Stimulated activated naive B cell treated with anti-CD40 and anti-IgM and Interleukin-4, amounts not matched to agents 10 μg/mL and 1 μg/mL and 100 μg/mL, for 72 hours (primary cell): ENCODE results near the gene OR2V2.
"Not testable (repeated sequence)": the region's sequence is repeated elsewhere in the genome, so short reads cannot be mapped to it uniquely, and the experiment has no call there.

Experiments
- ATAC-seq, 2 donors: fragments of 150-1000 bp; cut with Tn5 transposase; replicated peaks; 2 replicates each; pipeline ENCODE4 v1.10.0; 2021; ENCODE audit warnings: moderate library complexity in 1 of 2
- DNase-seq: peaks from one replicate; pipeline ENCODE4 v3.0.0; 2021
- H3K27ac Mint-ChIP-seq: one replicate; pipeline ENCODE4 v1.8.0; 2022; ENCODE audit warnings: mild to moderate bottlenecking, mixed read lengths
- H3K27me3 Mint-ChIP-seq, 2 donors: one replicate each; pipeline ENCODE4 v1.8.0; 2022; ENCODE audit warnings: mixed read lengths in 2 of 2
- H3K36me3 Mint-ChIP-seq, 2 donors: one replicate each; pipeline ENCODE4 v1.8.0; 2022; ENCODE audit warnings: mixed read lengths in 2 of 2, mild to moderate bottlenecking in 1 of 2
- H3K4me1 Mint-ChIP-seq, 2 donors: one replicate each; pipeline ENCODE4 v1.8.0; 2022; ENCODE audit warnings: mixed read lengths in 2 of 2, mild to moderate bottlenecking in 1 of 2
- H3K4me3 Mint-ChIP-seq, 2 donors: one replicate each; pipeline ENCODE4 v1.8.0; 2022; ENCODE audit warnings: mild to moderate bottlenecking in 2 of 2, mixed read lengths in 2 of 2, moderate library complexity in 1 of 2
- H3K9me3 Mint-ChIP-seq, 2 donors: one replicate each; pipeline ENCODE4 v1.8.0; 2022; ENCODE audit warnings: mixed read lengths in 2 of 2, mild to moderate bottlenecking in 1 of 2

Gene OR2V2

DNA sequence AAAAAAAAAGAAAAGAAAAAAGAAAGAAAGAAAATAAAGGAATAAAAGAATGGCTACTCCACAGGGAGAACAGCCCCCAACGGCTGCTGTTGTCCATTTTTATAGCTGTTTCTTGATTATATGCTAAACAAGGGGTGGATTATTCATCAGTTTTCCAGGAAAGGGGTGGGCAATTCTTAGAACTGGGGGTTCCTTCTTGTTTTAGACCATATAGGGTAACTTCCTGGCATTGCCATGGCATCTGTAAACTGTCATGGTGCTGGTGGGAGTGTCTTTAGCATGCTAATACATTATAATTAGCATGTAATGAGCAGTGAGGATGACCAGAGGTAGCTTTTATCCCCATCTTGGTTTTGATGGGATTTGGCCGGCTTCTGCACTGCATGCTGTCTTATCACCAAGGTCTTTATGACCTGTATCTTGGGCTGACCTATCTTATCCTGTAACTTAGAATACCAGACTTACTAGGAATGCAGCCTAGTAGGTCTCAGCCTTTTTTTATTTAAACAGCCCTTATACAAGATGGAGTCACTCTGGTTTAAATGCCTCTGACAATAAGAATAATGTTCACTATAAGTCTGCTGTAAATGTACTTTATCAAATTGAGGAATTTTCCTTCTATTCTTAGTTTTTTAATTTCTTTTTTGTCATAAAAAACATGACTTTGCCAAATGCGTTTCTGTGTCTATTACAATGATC, 29.0 kb downstream of the OR2V2 start:
- Mint-ChIP-seq H3K4me3 (no peak overlapping the region), H3K36me3 (peaks cover 1 to 8% of the 10 kb centered on the region in 2 donors), H3K27ac (no peak overlapping the region), H3K9me3 (no peaks in the 10 kb centered on the region), H3K27me3 (peaks cover 10 to 14% of the 10 kb centered on the region in 2 donors), H3K4me1 (peaks cover 13 to 21% of the 10 kb centered on the region in 2 donors)
- no peak for DNase-seq
- ATAC-seq: no peak

GRCh38 chr5:181177559-181177958, 30.2 kb downstream of the OR2V2 start:
- H3K36me3 Mint-ChIP-seq, ATAC-seq, DNase-seq, H3K27ac Mint-ChIP-seq, H3K4me3 Mint-ChIP-seq, H3K9me3 Mint-ChIP-seq: not testable (repeated sequence)
- Mint-ChIP-seq H3K4me1 (peaks cover 20 to 29% of the 10 kb centered on the region in 2 donors), H3K27me3 (peaks cover 10 to 14% of the 10 kb centered on the region in 2 donors)

- ATAC-seq: peak; percentile 75 to 82
- H3K27me3 Mint-ChIP-seq: peaks cover 3% of the 10 kb centered on the region in 2 donors
- H3K4me3 Mint-ChIP-seq: peak overlapping the region in 1 of 2 donors; percentile 68
- H3K9me3 Mint-ChIP-seq: peaks cover 0 to 1% of the 10 kb centered on the region in 2 donors
- H3K4me1 Mint-ChIP-seq: peaks cover 25 to 42% of the 10 kb centered on the region in 2 donors
- peak; percentile 59 for DNase-seq
- peak overlapping the region; percentile 87 for H3K27ac Mint-ChIP-seq
- peaks cover 6 to 13% of the 10 kb centered on the region in 2 donors for H3K36me3 Mint-ChIP-seq
Observed at GRCh38 chr5:181181650-181182565, 34.5 kb downstream of the OR2V2 start.

GRCh38 chr5:181182651-181183050, 35.3 kb downstream of the OR2V2 start:
- Mint-ChIP-seq H3K9me3 (peaks cover 0 to 1% of the 10 kb centered on the region in 2 donors), H3K27me3 (peaks cover 0 to 3% of the 10 kb centered on the region in 2 donors), H3K4me3 (peak overlapping the region; percentile 59 to 83), H3K36me3 (peaks cover 6 to 19% of the 10 kb centered on the region in 2 donors), H3K4me1 (peaks cover 26 to 47% of the 10 kb centered on the region in 2 donors), H3K27ac (peak overlapping the region; percentile 93)
- no peak for ATAC-seq
- no peak for DNase-seq

DNA sequence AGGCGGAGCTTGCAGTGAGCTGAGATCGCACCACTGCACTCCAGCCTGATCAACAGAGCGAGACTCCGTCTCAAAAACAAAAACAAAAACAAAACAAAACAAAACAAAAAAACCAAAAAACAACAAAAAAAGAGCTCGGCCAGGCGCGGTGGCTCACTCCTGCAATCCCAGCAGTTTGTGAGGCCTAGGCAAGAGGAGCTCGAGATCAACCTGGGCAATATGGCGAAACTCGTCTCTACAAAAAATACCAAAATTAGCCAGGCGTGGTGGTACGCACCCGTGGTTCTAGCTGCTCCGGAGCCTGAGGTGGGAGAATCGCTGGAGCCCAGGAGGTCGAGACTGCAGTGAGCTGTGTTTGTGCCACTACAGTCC, 37.4 kb downstream of the OR2V2 start:
- DNase-seq (no peak), ATAC-seq (no peak)
- Mint-ChIP-seq H3K4me3 (peak overlapping the region; percentile 85 to 93), H3K27ac (peak overlapping the region; percentile 95), H3K36me3 (peaks cover 20 to 34% of the 10 kb centered on the region in 2 donors), H3K4me1 (peaks cover 41 to 66% of the 10 kb centered on the region in 2 donors), H3K9me3 (peaks cover 0 to 3% of the 10 kb centered on the region in 2 donors), H3K27me3 (peaks cover 9% of the 10 kb centered on the region in 2 donors)

- peaks cover 46 to 68% of the 10 kb centered on the region in 2 donors for H3K4me1 Mint-ChIP-seq
- H3K4me3 Mint-ChIP-seq: peak overlapping the region in 1 of 2 donors; percentile 17
- DNase-seq (no peak), ATAC-seq (no peak)
- peaks cover 0 to 3% of the 10 kb centered on the region in 2 donors for H3K9me3 Mint-ChIP-seq
- peaks cover 23 to 39% of the 10 kb centered on the region in 2 donors for H3K36me3 Mint-ChIP-seq
- H3K27me3 Mint-ChIP-seq: peaks cover 9% of the 10 kb centered on the region in 2 donors
- H3K27ac Mint-ChIP-seq: no peak overlapping the region
Observed at GRCh38 chr5:181185560-181185959, 38.2 kb downstream of the OR2V2 start.

GRCh38 chr5:181186022-181186421, 38.6 kb downstream of the OR2V2 start:
- Mint-ChIP-seq H3K9me3 (peaks cover 0 to 3% of the 10 kb centered on the region in 2 donors), H3K27me3 (peaks cover 9% of the 10 kb centered on the region in 2 donors), H3K27ac (peak overlapping the region; percentile 80), H3K36me3 (peaks cover 23 to 40% of the 10 kb centered on the region in 2 donors), H3K4me3 (no peak overlapping the region), H3K4me1 (peaks cover 45 to 68% of the 10 kb centered on the region in 2 donors)
- DNase-seq: no peak
- no peak for ATAC-seq

- Mint-ChIP-seq H3K27ac (peak overlapping the region; percentile 100), H3K4me3 (peak overlapping the region; percentile 52 to 90), H3K4me1 (peaks cover 52 to 73% of the 10 kb centered on the region in 2 donors), H3K36me3 (peaks cover 30 to 49% of the 10 kb centered on the region in 2 donors), H3K27me3 (peaks cover 15% of the 10 kb centered on the region in 2 donors), H3K9me3 (peaks cover 0 to 4% of the 10 kb centered on the region in 2 donors)
- ATAC-seq (no peak), DNase-seq (no peak)
Observed at GRCh38 chr5:181186986-181187499, 39.7 kb downstream of the OR2V2 start.

- peaks cover 0 to 4% of the 10 kb centered on the region in 2 donors for H3K9me3 Mint-ChIP-seq
- ATAC-seq (no peak), DNase-seq (peak; percentile 53)
- H3K27me3 Mint-ChIP-seq: peaks cover 15% of the 10 kb centered on the region in 2 donors
- peaks cover 50 to 73% of the 10 kb centered on the region in 2 donors for H3K4me1 Mint-ChIP-seq
- H3K36me3 Mint-ChIP-seq: peaks cover 32 to 51% of the 10 kb centered on the region in 2 donors
- H3K4me3 Mint-ChIP-seq: peak overlapping the region; percentile 90 to 95
- H3K27ac Mint-ChIP-seq: peak overlapping the region; percentile 100
Observed at GRCh38 chr5:181187500-181188213, 40.3 kb downstream of the OR2V2 start.

DNA sequence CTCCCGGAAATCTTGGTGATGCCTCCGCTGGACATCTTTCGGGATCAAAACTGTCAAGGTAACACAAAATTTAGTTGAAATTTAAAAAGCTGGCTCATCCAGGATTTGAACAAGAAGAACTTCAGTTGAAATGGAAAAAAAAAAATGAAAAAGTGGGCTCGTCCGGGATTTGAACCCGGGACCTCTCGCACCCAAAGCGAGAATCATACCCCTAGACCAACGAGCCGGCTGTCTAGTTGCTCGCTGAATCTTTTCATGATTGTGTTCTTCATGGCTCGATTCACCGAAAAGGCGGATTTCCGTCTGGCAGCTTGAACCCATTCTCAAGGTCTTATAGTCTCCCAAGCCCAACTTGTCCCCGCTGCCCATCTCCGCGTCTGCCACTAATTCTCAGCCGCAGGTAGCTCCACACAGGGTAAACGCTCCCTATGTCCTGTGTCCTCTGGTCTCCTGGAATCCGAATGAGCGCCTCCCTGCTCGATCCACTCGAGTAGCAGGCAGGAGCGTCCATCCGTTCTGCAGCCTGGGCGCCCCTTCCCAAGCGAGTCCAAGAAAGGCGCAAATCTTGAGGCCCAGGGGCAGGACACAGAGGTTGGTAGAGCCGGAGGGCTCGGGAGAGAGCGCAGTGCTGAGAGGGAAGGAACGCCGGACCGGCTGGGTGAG, 41.4 kb downstream of the OR2V2 start:
- Mint-ChIP-seq H3K4me1 (peaks cover 53 to 79% of the 10 kb centered on the region in 2 donors), H3K4me3 (peak overlapping the region; percentile 90 to 95), H3K27ac (peak overlapping the region; percentile 100), H3K36me3 (peaks cover 30 to 48% of the 10 kb centered on the region in 2 donors), H3K27me3 (peaks cover 15% of the 10 kb centered on the region in 2 donors), H3K9me3 (peaks cover 0 to 4% of the 10 kb centered on the region in 2 donors)
- peak; percentile 74 for DNase-seq
- peak; percentile 14 to 17 for ATAC-seq

GRCh38 chr5:181189363-181189961, 42.1 kb downstream of the OR2V2 start:
- ATAC-seq: peak; percentile 28 to 35
- H3K4me1 Mint-ChIP-seq: peaks cover 49 to 74% of the 10 kb centered on the region in 2 donors
- H3K27me3 Mint-ChIP-seq: peaks cover 15% of the 10 kb centered on the region in 2 donors
- H3K27ac Mint-ChIP-seq: peak overlapping the region; percentile 100
- DNase-seq: peak; percentile 64
- peaks cover 27 to 45% of the 10 kb centered on the region in 2 donors for H3K36me3 Mint-ChIP-seq
- peak overlapping the region; percentile 90 to 95 for H3K4me3 Mint-ChIP-seq
- H3K9me3 Mint-ChIP-seq: peaks cover 0 to 4% of the 10 kb centered on the region in 2 donors

- H3K4me3 Mint-ChIP-seq: peak overlapping the region; percentile 90 to 95
- peaks cover 27 to 45% of the 10 kb centered on the region in 2 donors for H3K36me3 Mint-ChIP-seq
- peaks cover 0 to 4% of the 10 kb centered on the region in 2 donors for H3K9me3 Mint-ChIP-seq
- H3K27ac Mint-ChIP-seq: peak overlapping the region; percentile 100
- peaks cover 49 to 70% of the 10 kb centered on the region in 2 donors for H3K4me1 Mint-ChIP-seq
- peak; percentile 31 for DNase-seq
- H3K27me3 Mint-ChIP-seq: peaks cover 15% of the 10 kb centered on the region in 2 donors
- peak; percentile 5 to 7 for ATAC-seq
Observed at GRCh38 chr5:181189962-181190710, 42.8 kb downstream of the OR2V2 start.
